ENCODE measurements around the gene MFSD6.
"Not testable (repeated sequence)": the region's sequence is repeated elsewhere in the genome, so short reads cannot be mapped to it uniquely, and the experiment has no call there.

MFSD6 gene

GRCh38 chr2:190504912-190505311 is 96.8 kb downstream of the MFSD6 start:
- DNase-seq: no peak

DNA sequence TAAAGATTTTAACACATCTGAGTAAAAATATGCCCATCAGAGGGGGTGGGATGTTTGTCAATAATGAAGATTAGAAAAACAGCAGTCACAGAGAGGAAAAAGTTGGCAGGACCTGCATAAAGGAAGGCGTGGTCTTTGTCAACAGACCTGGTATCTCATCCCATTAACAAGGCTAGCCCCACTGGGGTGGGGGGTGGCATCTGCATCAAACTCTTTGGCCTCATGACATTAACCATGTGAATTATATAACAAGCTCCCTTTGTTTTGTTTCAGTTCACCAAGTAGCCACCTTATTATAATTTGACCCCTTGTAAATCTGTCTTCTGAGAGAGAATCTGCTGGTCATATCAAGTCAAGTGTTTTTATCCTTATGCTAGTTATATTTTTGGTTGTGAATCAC is 97.5 kb downstream of the MFSD6 start:
- no peak for DNase-seq

DNA sequence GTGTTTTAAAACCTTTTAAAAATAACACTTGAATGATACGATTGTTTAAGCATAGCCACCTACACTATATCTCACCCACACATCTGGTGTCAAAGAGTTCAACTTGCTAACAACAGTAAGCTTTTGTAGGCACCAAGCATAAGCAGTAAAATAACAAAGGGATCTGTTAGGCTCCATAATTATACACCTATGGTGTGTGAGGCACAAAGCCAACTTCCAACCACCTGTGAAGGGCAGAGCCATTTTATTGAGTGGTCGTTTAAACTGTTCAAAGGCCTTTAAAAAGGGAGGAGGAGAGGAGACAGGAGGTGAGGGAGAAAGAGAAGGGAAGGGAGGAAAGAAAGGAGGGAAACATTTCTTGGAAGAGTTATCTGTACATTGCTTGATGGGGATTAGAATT is 98.5 kb downstream of the MFSD6 start:
- no peak for DNase-seq

DNA sequence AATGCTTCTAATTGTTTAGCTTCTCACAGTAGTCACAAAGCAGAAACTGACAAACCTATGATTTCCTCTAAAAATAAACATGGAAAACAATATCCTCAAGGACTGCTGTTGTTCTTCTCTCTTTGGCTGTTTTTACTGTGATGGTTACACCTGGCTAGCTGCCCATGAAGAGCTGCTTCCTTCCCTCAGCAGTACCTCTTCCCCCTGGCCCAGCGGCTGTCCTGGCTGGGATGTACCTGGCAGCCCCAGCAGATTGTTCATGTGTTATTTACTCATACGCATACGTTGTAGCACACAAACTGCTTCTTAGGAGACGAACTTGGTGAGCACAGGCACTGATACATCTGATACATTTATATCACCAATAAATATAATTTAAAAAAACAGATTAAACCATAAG is 99.0 kb downstream of the MFSD6 start:
- DNase-seq: no peak

GRCh38 chr2:190509895-190510294 is 101.7 kb downstream of the MFSD6 start:
- not testable (repeated sequence) for DNase-seq

DNA sequence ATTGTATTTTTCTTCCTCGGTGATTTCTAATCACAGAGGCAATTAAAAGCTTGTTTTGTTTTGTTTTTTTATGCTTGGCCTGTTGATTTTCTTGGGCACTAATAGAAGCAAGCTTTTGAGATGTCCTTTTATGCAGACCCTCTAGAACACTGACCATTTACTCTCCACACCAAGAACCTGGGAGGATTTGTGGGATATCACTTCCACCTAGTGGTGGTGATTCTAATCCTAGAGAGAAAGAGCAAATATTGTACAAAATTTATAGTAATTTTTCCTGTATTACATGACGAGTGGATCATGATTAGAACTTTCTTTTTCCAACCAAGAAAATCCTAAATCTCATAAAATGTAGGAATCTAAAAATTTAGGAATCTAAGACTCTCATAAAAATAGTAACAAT is 102.9 kb downstream of the MFSD6 start:
- no peak for DNase-seq

GRCh38 chr2:190512539-190513095 is 104.5 kb downstream of the MFSD6 start:
- no peak for DNase-seq

DNA sequence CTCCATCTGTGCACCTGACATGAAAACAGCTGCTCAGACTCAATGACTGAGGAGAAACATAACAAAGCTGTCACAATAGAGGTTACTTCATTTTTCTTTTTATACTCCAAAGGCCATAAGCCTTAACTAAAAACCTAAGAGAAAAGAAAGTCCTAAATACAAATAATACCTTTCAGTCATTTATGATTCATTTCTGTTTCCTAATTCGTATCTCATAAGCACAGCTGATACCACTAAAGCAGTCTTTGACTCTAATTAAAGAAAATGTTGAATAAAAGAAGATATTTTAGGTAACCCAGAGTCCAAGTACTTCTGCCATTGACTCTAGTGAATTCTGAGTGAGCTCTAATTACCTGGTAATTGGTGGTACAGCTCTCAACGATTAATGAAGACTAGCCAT is 105.7 kb downstream of the MFSD6 start:
- DNase-seq: no peak

GRCh38 chr2:190514676-190515075 is 106.5 kb downstream of the MFSD6 start:
- no peak for DNase-seq

- no peak for DNase-seq
Observed at GRCh38 chr2:190515687-190516086, 107.5 kb downstream of the MFSD6 start.

GRCh38 chr2:190517468-190517867 is 109.3 kb downstream of the MFSD6 start:
- no peak for DNase-seq

GRCh38 chr2:190519975-190520767 is 112.0 kb downstream of the MFSD6 start:
- DNase-seq: no peak

GRCh38 chr2:190524928-190525327 is 116.8 kb downstream of the MFSD6 start:
- DNase-seq: no peak

DNA sequence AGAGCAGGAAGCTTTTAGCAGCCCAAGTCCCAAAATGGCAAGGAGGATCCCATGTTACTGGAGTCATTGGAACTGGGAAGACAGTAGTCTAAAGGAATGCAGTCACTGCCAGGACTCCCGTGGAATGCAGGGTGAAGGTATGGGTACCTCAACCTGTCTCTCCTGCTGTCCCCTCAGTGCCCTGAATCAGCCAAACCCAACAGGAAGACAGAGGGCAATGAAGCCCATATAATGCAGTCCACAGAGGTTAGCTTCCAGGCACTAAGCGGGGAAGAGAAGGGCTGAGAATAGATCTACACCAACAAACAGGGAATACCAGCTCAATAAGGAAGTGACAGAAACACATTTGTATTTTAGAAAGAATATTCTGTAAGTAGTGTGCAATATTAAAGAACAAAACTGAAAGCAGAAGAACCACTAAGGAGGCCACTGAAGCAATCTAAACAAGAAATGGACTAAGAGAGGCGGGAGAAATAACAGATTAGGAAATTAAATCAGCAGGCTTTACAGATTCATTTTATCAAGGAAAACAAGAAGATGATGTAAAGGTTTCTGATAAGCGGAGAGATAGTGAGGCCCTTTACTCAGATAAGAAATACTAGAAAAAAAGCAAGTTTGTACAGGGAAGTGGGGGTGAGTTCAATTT is 118.1 kb downstream of the MFSD6 start:
- DNase-seq: no peak

DNA sequence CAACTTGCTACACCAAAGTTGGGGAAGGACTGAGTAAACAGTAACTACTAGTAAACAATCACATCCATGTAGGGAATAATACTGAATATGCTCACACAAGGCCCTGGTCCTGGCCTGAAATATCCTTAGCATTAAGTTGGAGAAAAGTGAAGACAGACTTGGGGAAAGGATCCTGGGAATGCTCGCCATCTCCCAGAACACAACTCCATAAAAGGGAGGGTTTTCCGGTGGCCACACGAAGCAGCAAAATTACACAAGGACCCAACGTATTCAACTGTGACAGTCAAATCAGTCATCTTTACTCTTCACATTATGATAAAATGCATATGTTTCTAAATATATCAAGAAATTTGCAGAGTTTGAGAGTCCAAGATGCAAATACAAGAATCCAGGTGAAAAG is 119.1 kb downstream of the MFSD6 start:
- DNase-seq: no peak

DNA sequence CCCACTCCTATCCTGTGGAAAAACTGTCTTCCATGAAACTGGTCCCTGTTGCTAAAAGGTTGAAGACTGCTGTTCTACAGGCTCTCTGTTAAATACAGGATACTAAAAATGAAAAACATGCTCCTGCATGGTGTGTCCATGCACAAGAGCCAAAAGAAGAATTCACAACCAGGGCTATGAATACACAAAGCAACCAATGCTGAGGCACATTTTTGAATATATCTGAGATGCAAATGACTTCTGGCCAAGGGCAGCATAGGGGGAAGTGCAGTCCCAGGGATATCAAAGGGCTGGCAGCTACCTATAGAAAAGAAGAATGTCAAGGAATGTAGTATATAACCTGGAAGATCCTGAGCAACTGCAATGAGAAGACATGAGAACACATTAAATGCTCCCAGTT is 119.8 kb downstream of the MFSD6 start:
- no peak for DNase-seq

GRCh38 chr2:190528521-190529001 is 120.4 kb downstream of the MFSD6 start:
- DNase-seq: no peak

GRCh38 chr2:190529486-190530247 is 121.5 kb downstream of the MFSD6 start:
- DNase-seq: no peak

DNA sequence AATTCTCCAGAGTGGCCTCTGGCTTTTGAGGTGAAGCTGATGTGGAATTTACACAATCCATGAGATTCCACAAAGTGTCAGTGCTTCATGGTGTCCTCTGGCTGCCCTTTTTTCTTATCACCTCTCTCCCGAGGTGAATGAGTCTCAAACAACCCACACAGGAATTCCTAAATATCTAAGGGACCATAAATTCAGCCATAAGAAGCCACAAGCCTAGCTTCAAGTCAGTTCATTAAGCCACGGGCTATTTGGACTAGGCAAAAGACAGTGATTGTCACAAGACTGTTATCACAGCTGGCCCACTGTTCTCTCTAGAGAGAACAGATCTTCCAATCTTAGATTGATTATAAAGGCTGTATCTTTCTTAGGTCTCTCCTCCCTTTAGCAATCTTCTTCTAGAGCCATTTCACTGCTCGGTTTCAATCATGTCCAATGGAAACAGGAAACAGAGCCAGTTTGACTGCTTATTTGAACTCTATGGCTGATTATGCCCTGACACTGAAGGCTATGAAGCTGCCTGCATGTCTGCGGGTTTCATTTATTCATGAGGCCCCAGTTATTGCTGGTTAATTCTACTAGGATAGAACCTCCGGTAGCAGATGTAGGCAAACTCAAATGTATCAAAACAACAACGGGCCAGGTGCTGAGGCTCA is 122.2 kb downstream of the MFSD6 start:
- no peak for DNase-seq

DNA sequence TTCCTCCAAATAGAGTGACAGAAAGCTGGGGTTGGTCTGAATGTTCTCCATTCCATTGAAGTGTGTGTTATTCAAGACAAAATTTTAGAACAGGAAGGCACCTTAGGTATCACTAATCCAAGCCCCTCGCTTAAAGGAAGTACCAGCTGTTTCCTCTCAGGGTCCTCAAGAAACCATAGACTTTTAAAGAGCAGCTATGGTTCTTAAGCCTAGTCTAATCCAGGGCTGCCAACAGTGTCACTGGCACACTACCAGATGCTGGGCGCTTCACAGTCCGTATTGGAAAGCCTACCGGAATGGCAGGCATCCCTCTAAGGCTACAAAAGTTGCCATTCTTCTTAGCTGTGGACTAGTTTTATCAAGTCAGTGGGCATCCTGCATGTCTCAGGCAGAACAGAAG is 124.4 kb downstream of the MFSD6 start:
- no peak for DNase-seq

DNA sequence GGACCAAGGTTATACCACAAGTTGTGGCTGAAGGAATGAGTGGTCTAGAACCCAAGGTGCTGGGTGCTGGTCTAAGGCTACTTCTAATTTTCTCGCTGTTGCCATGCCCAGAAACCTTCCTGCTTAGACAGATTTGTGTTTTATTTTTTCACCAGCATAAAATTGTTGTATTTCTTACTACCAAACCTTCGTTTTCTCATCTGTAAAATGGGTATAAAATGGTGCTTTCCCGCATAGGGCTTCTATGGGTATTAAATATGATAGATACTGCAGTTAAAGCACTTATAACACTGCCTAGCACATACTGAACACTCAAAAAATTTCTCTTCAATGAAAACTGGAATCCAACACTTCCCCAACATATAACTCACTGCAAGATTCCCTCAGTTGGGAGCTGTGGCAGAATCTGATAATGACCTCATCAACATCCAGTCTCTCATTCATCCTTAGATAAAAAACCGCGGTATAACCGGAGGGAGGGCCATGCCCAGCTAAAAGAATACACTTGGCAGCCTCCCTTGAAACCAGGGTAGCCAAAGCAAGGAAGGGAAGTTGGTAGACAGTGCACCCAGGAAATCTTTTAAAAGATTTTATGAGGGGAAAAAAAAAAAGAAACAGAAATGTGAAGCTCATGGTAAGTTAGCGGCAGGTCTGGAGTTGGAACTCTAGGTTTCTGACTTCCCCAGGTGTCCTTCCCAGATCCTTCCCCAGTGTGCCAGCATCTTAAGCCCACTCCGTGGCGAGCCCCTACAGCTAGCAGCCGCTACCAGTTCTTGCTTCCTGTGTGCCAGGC is 125.2 kb downstream of the MFSD6 start:
- DNase-seq: no peak

- DNase-seq: no peak
Observed at GRCh38 chr2:190533968-190534309, 125.8 kb downstream of the MFSD6 start.

All from NCI-H1048 (cell line).